GM21529 (cell line): Measurements from ENCODE around the gene KRTAP10-1.

Source experiments
- ATAC-seq: cut with Tn5 transposase; IDR thresholded peaks from one replicate; pipeline ENCODE4 v1.9.1; 2021; ENCODE audit not compliant: unreplicated experiment

KRTAP10-1 gene

GRCh38 chr21:44549525-44550211 is 9.7 kb upstream of the KRTAP10-1 start:
- no peak for ATAC-seq

- ATAC-seq = no peak
Observed at GRCh38 chr21:44548922-44549321, 8.9 kb upstream of the KRTAP10-1 start.

- ATAC-seq = no peak
Observed at GRCh38 chr21:44548381-44548780, 8.4 kb upstream of the KRTAP10-1 start.

GRCh38 chr21:44547656-44548331 is 7.8 kb upstream of the KRTAP10-1 start:
- no peak for ATAC-seq

- ATAC-seq = no peak
Observed at GRCh38 chr21:44544566-44544965, 4.6 kb upstream of the KRTAP10-1 start.

GRCh38 chr21:44542716-44543115 is 2.7 kb upstream of the KRTAP10-1 start:
- ATAC-seq = no peak

GRCh38 chr21:44540741-44541288 is 820 bp upstream of the KRTAP10-1 start:
- no peak for ATAC-seq

GRCh38 chr21:44539046-44539445 is 949 bp downstream of the KRTAP10-1 start:
- ATAC-seq = no peak

- ATAC-seq = no peak
Observed at GRCh38 chr21:44537930-44538911, 1.8 kb downstream of the KRTAP10-1 start.

- no peak for ATAC-seq
Observed at GRCh38 chr21:44535963-44536362, 4.0 kb downstream of the KRTAP10-1 start.

GRCh38 chr21:44534688-44535087 is 5.3 kb downstream of the KRTAP10-1 start:
- no peak for ATAC-seq

GRCh38 chr21:44533891-44534627 is 5.9 kb downstream of the KRTAP10-1 start:
- ATAC-seq = no peak

- no peak for ATAC-seq
Observed at GRCh38 chr21:44533121-44533890, 6.7 kb downstream of the KRTAP10-1 start.

GRCh38 chr21:44532712-44533111 is 7.3 kb downstream of the KRTAP10-1 start:
- no peak for ATAC-seq

- no peak for ATAC-seq
Observed at GRCh38 chr21:44531606-44532564, 8.1 kb downstream of the KRTAP10-1 start.

GRCh38 chr21:44530903-44531605 is 8.9 kb downstream of the KRTAP10-1 start:
- no peak for ATAC-seq

- no peak for ATAC-seq
Observed at GRCh38 chr21:44530221-44530902, 9.6 kb downstream of the KRTAP10-1 start.
